ENCODE data around the gene RAP2A. TPM values are rescaled to one million over a fixed set of nuclear protein-coding genes. Genes with fewer than 3 reads are reported as not detected.

The RAP2A gene
- total and polyA plus RNA-seq, 12 donors: 3.6 to 37.9 (median 22.2) TPM

DNA sequence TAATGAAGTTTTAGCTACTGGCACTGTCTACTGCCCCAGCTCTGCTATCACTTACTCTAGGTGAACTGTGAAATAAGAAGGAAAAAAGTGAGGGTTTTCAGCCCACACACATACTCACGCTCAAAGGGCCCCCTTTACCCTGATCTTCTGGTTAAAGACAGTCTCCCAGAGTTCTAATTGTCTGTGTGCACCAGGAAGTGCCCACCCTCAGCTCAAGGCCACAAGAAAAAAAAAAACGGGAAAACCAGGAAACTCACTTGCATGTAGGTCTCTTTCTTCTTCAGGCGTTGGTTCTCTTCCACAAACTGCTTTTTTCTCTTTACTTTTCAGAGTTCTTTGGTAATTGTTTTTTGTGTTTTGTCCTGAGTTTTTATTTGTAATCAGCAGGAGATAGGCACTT is 22.1 kb downstream of the RAP2A start:
- no peaks in the 10 kb centered on the region for H3K36me3 ChIP-seq (replicated peaks in 1 of 2)
- peaks cover 0 to 4% of the 10 kb centered on the region in 2 donors for H3K4me1 ChIP-seq (replicated peaks in 1 of 2)
- TF ChIP-seq POLR2A (IDR thresholded peaks at IDR 0.05): no peak
- TF ChIP-seq, protein P1, sequence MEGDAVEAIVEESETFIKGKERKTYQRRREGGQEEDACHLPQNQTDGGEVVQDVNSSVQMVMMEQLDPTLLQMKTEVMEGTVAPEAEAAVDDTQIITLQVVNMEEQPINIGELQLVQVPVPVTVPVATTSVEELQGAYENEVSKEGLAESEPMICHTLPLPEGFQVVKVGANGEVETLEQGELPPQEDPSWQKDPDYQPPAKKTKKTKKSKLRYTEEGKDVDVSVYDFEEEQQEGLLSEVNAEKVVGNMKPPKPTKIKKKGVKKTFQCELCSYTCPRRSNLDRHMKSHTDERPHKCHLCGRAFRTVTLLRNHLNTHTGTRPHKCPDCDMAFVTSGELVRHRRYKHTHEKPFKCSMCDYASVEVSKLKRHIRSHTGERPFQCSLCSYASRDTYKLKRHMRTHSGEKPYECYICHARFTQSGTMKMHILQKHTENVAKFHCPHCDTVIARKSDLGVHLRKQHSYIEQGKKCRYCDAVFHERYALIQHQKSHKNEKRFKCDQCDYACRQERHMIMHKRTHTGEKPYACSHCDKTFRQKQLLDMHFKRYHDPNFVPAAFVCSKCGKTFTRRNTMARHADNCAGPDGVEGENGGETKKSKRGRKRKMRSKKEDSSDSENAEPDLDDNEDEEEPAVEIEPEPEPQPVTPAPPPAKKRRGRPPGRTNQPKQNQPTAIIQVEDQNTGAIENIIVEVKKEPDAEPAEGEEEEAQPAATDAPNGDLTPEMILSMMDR (IDR thresholded peaks at IDR 0.05): no peak
- DNase-seq: no peak
- H3K27ac ChIP-seq: no peak overlapping the region
- WGBS, 4 donors: 69 to 78% (median 74%) methylated on average over 3 of the region's 3 CpGs
- intact Hi-C loops (cut with DNase I): no loop called here
- H3K27me3 ChIP-seq: no peaks in the 10 kb centered on the region
- H3K4me3 ChIP-seq: no peak overlapping the region
- H3K9me3 ChIP-seq (replicated peaks in 1 of 3): no peaks in the 10 kb centered on the region

DNA sequence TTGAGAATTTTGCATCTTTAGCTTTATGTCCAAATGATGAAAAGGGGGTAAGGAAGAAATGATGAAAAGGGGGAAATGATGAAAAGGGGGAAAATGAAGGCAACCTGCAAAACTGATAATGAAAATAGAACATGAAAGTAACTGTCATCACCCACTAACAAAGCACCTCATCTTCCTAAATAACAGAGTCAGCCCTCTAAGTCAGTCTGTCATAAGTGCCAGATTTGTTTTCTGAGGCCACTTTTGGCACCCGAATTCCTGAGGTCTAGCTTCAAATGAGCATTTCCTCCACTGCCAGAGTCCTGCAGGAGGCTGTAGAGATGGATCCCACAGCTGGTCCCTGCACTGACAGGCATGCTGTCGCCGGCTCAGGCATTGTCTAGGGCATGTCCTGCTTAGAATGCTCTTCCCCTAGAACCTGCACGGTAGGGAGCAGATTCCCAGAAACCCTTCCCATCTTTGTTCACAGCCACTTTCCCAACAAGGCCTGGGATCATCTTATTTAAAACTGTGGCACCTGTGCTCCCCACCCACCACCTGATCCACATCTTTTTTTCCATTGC is 25.3 kb downstream of the RAP2A start:
- Histone ChIP-seq H3K27ac (no peak overlapping the region), H3K4me3 (no peak overlapping the region), H3K4me1 (replicated peaks in 1 of 2) (peaks cover 0 to 7% of the 10 kb centered on the region in 2 donors), H3K27me3 (no peaks in the 10 kb centered on the region), H3K9me3 (replicated peaks in 1 of 3) (no peaks in the 10 kb centered on the region), H3K36me3 (replicated peaks in 1 of 2) (no peaks in the 10 kb centered on the region)
- intact Hi-C loops (cut with DNase I): no loop called here
- no peak for DNase-seq
- TF ChIP-seq POLR2A (IDR thresholded peaks at IDR 0.05): no peak
- 91 to 95% (median 93%) methylated on average over 4 of the region's 4 CpGs for WGBS, 4 donors

DNA sequence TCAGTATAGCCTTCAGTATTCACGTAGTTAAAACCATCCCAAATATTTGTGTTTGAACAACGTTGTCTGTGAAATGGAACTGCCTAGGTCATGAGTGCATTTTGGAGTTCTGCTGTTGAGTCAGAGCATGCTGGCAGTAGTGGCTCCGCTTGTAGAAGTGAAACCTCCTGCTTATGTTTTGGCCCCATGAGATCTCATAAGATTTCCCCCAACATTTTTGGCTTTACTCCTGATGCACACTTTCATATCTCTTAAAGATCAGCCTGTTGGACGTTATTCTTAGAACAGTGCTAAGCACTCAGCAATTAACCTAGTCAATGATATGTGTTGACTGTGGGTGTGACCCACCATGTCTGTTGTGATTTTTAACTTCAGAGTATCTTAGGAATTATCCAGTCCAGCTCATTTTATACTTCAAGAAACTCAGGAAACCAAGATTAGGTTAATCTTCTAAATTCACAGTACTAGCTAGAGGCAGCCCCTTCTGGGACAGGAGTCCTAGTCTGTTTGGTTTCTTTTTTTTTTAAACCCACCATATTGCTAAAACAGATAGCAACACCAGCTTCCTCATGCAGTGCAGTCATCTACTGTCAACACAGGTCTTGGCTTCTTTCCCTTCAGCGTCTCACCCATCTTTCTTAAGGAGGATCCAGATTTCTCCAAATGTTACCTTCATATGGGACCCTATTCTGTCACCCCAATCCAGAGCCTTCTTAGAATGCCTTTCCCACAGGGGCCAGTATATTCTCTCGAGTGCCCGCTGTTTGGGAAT is 26.2 kb downstream of the RAP2A start:
- H3K9me3 ChIP-seq (replicated peaks in 1 of 3): no peaks in the 10 kb centered on the region
- WGBS, 4 donors: 73 to 84% (median 78%) methylated on average over 7 of the region's 7 CpGs

DNA sequence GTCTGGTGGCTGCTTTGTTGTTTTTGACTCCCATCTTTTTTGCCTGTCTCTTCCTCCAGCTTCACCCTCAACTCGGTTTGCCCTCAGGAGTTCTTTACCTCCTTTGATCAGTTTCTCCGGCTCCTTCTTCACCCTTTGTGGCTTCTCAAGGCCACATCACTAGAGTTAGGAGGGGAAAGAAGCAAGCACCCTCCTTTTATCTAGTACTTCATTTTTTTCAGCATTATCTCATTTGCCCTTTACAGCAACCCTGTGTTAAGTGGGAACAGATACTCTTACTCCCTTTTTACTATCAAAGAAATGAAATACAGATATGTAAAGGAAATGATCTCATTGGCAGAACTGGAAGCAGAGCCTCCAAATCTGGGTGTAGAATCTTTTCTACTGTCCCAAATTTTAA is 26.9 kb downstream of the RAP2A start:
- 60 to 72% (median 65%) methylated on average over 2 of the region's 2 CpGs for WGBS, 4 donors
- H3K9me3 ChIP-seq (replicated peaks in 1 of 3): no peaks in the 10 kb centered on the region
- peaks cover 0 to 7% of the 10 kb centered on the region in 2 donors for H3K4me1 ChIP-seq (replicated peaks in 1 of 2)
- no peak for DNase-seq
- H3K27ac ChIP-seq: no peak overlapping the region
- intact Hi-C loops (cut with DNase I): no loop called here
- H3K36me3 ChIP-seq (replicated peaks in 1 of 2): peaks cover 0 to 3% of the 10 kb centered on the region in 2 donors
- TF ChIP-seq, protein P1 (IDR thresholded peaks at IDR 0.05): no peak
- TF ChIP-seq POLR2A (IDR thresholded peaks at IDR 0.05): no peak
- H3K4me3 ChIP-seq: no peak overlapping the region
- H3K27me3 ChIP-seq: no peaks in the 10 kb centered on the region

More for the DNA sequence above, 26.2 kb downstream of the RAP2A start:
- Histone ChIP-seq H3K4me3 (no peak overlapping the region), H3K36me3 (replicated peaks in 1 of 2) (peaks cover 0 to under 1% of the 10 kb centered on the region in 2 donors), H3K4me1 (replicated peaks in 1 of 2) (peaks cover 0 to 7% of the 10 kb centered on the region in 2 donors), H3K27ac (no peak overlapping the region), H3K27me3 (no peaks in the 10 kb centered on the region)
- TF ChIP-seq POLR2A (IDR thresholded peaks at IDR 0.05): no peak
- TF ChIP-seq, protein P1 (IDR thresholded peaks at IDR 0.05): no peak
- peak in 2 of 7 donors; percentile 10 to 20 for DNase-seq
- intact Hi-C loops (cut with DNase I): no loop called here

All from adrenal gland (tissue), 12 donors.